ENCODE data around the gene KNL1.
A peak's percentile ranks its signal among the peaks of the same experiment; 100 is the strongest.
"Not testable (repeated sequence)": the region's sequence is repeated elsewhere in the genome, so short reads cannot be mapped to it uniquely, and the experiment has no call there.

Gene KNL1

GRCh38 chr15:40576914-40577313, 17.1 kb upstream of the KNL1 start:
- H3K4me3 ChIP-seq, H3K27ac ChIP-seq: not testable (repeated sequence)

- Histone ChIP-seq H3K4me3 (no peak overlapping the region), H3K27ac (no peak overlapping the region)
Observed at GRCh38 chr15:40578892-40579291, 15.2 kb upstream of the KNL1 start.

- not testable (repeated sequence) for H3K27ac ChIP-seq, H3K4me3 ChIP-seq
Observed at GRCh38 chr15:40581796-40582195, 12.3 kb upstream of the KNL1 start.

GRCh38 chr15:40582726-40583246, 11.3 kb upstream of the KNL1 start:
- Histone ChIP-seq H3K27ac (peak overlapping the region in 1 of 21 experiments; percentile 7), H3K4me3 (peak overlapping the region; percentile 5 to 31 (median 16))

GRCh38 chr15:40584191-40584590, 9.9 kb upstream of the KNL1 start:
- no peak overlapping the region for H3K27ac ChIP-seq
- no peak overlapping the region for H3K4me3 ChIP-seq

- H3K27ac ChIP-seq = no peak overlapping the region
- H3K4me3 ChIP-seq = peak overlapping the region in 1 of 7 experiments; percentile 43
Observed at GRCh38 chr15:40590667-40591050, 3.4 kb upstream of the KNL1 start.

- Histone ChIP-seq H3K4me3 (no peak overlapping the region), H3K27ac (no peak overlapping the region)
Observed at GRCh38 chr15:40591389-40591788, 2.7 kb upstream of the KNL1 start.

GRCh38 chr15:40593165-40593564, 884 bp upstream of the KNL1 start:
- peak overlapping the region in 7 of 21 experiments; percentile 46 to 98 (median 92) for H3K27ac ChIP-seq
- no peak overlapping the region for H3K4me3 ChIP-seq

- H3K27ac ChIP-seq = peak overlapping the region in 18 of 21 experiments; percentile 78 to 98 (median 92)
- H3K4me3 ChIP-seq = peak overlapping the region; percentile 54 to 88 (median 69)
Observed at GRCh38 chr15:40594429-40594836, 384 bp downstream of the KNL1 start.

- Histone ChIP-seq H3K4me3 (peak overlapping the region in 6 of 7 experiments; percentile 54 to 88 (median 72)), H3K27ac (no peak overlapping the region)
Observed at GRCh38 chr15:40595219-40595618, 1.2 kb downstream of the KNL1 start.

GRCh38 chr15:40595773-40596172, 1.7 kb downstream of the KNL1 start:
- Histone ChIP-seq H3K27ac (no peak overlapping the region), H3K4me3 (no peak overlapping the region)

GRCh38 chr15:40597024-40597423, 3.0 kb downstream of the KNL1 start:
- no peak overlapping the region for H3K4me3 ChIP-seq
- no peak overlapping the region for H3K27ac ChIP-seq

- H3K27ac ChIP-seq = no peak overlapping the region
- H3K4me3 ChIP-seq = no peak overlapping the region
Observed at GRCh38 chr15:40598126-40598525, 4.1 kb downstream of the KNL1 start.

GRCh38 chr15:40598672-40599071, 4.6 kb downstream of the KNL1 start:
- no peak overlapping the region for H3K27ac ChIP-seq
- no peak overlapping the region for H3K4me3 ChIP-seq

GRCh38 chr15:40600956-40601355, 6.9 kb downstream of the KNL1 start:
- Histone ChIP-seq H3K4me3 (no peak overlapping the region), H3K27ac (no peak overlapping the region)

GRCh38 chr15:40603935-40604334, 9.9 kb downstream of the KNL1 start:
- no peak overlapping the region for H3K27ac ChIP-seq
- H3K4me3 ChIP-seq = no peak overlapping the region

- H3K4me3 ChIP-seq = no peak overlapping the region
- H3K27ac ChIP-seq = no peak overlapping the region
Observed at GRCh38 chr15:40613080-40613479, 19.0 kb downstream of the KNL1 start.

GRCh38 chr15:40618023-40618422, 24.0 kb downstream of the KNL1 start:
- Histone ChIP-seq H3K4me3 (no peak overlapping the region), H3K27ac (no peak overlapping the region)

- H3K27ac ChIP-seq = no peak overlapping the region
- no peak overlapping the region for H3K4me3 ChIP-seq
Observed at GRCh38 chr15:40618906-40619305, 24.9 kb downstream of the KNL1 start.

GRCh38 chr15:40623361-40623760, 29.3 kb downstream of the KNL1 start:
- no peak overlapping the region for H3K27ac ChIP-seq
- no peak overlapping the region for H3K4me3 ChIP-seq

- Histone ChIP-seq H3K4me3 (no peak overlapping the region), H3K27ac (no peak overlapping the region)
Observed at GRCh38 chr15:40630313-40630712, 36.3 kb downstream of the KNL1 start.

- no peak overlapping the region for H3K4me3 ChIP-seq
- no peak overlapping the region for H3K27ac ChIP-seq
Observed at GRCh38 chr15:40633178-40633577, 39.1 kb downstream of the KNL1 start.

Measured in skin epidermis (tissue), 12 donors.